K562 (cell line): ENCODE measurements around the gene ZNF169.
"Not testable (repeated sequence)": the region's sequence is repeated elsewhere in the genome, so short reads cannot be mapped to it uniquely, and the experiment has no call there.

ENCODE experiments used
- BRCA1 ChIP-seq, 2 experiments: fragments of 450-650 bp in 1 of 2; sonication (generic) in 1 of 2; formaldehyde crosslinking in 1 of 2; IDR thresholded peaks; 2 replicates each; pipeline versions ENCODE4 v1.5.0 to v1.6.1; 2017 to 2020; ENCODE audit warnings: mild to moderate bottlenecking in 1 of 2, missing genetic modification reagents in 1 of 2
- GTF2F1 ChIP-seq: IDR thresholded peaks from 2 replicates; pipeline ENCODE4 v1.6.1; 2011; ENCODE audit warnings: low read depth, low read length, improper control_type of control experiment
- HMG20B ChIP-seq: fragments of 250-450 bp; sonication (Bioruptor Pico); IDR thresholded peaks from 2 replicates; pipeline ENCODE4 v1.5.0; 2021; ENCODE audit warnings: mild to moderate bottlenecking
- NFRKB ChIP-seq: fragments of 450-650 bp; IDR thresholded peaks from 2 replicates; pipeline ENCODE4 v1.6.1; 2016; ENCODE audit warnings: low read depth
- NR3C1 ChIP-seq: sonication (generic); formaldehyde crosslinking; IDR thresholded peaks from 2 replicates; pipeline ENCODE4 v1.8.1; 2022; ENCODE audit warnings: missing genetic modification reagents
- SMC3 ChIP-seq: conservative IDR thresholded peaks from 2 replicates; pipeline ENCODE4 v1.6.1; 2011; ENCODE audit warnings: low read depth, low read length, improper control_type of control experiment; ENCODE audit not compliant: insufficient read depth
- ZNF436 ChIP-seq: fragments of 250-450, 450-650 bp; sonication (Bioruptor Pico); formaldehyde crosslinking; IDR thresholded peaks from 2 replicates; pipeline ENCODE4 v1.7.0; 2020; ENCODE audit warnings: mild to moderate bottlenecking

- TF ChIP-seq NFRKB; HMG20B (CRISPR knock-in tag); ZNF436; SMC3; BRCA1 (IDR thresholded peaks at IDR 0.05); BRCA1 (CRISPR knock-in tag; IDR thresholded peaks at IDR 0.05); NR3C1; GTF2F1: not testable (repeated sequence)
Measured at GRCh38 chr9:94265626-94266402, 6.7 kb downstream of the ZNF169 start.
